Activated T-cell treated with anti-CD3 and anti-CD28 coated beads, Interleukin-2, amount 50 U/mL, for 1 hour (primary cell): ENCODE measurements around the gene PLXNA2.
A peak's percentile ranks its signal among the peaks of the same experiment; 100 is the strongest.

ENCODE experiments used
- DNase-seq: peaks from one replicate; pipeline ENCODE4 v3.0.0-alpha.2; 2020

PLXNA2 gene

DNA sequence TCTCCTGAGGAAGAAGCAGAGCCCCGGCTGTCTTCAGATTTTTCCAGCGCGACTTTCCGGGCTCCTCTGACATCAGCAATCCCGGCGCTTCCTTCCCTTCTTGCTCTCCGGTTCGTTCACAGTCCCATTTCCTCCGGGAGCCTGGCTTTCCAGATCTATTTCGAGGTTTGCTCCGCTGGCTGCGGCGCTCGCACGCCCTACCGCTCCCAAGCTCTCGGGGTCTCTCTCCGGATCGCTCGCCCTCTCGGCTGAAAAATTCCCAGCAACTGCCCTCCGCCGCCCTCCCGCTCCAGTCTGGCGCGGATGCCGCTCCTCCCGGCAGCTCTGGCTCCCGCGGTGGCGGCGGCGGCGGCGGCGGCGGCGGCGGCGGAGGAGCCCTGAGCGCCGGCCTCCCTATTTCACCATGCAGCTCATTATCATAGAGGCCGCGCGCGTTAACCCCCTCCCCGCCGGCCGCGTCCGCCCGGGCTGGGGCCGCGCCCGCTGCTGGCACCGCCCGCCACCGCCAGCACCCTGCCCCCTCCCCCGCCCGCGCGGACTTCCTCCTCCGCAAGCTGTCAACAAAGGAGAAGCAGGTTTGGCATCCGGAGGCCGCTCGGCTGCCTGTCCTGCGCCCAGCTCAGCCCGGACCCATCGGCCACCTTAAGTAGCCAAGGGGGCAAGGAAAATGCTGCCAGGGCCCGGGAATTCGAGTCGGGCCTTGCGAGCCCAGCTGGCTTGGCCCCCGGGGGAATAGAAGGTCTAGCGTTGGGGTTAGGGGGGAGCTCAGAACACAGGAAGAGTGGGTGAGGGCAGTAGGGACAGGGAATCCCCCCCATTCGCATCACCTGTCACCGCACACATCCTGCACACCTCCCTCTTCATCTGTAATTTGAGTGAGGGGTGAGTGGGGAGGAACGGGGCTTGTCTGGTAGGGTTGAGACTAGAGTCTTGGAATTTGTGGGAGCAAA lies at the start of gene PLXNA2:
PLXNA2 (minus strand) TSS at position 418 of the 950 bp plus-strand sequence. CDS start 26,462 bp downstream, outside the sequence.
- peak; percentile 65 for DNase-seq

- DNase-seq = no peak
Observed at GRCh38 chr1:208292908-208293307, 48.7 kb upstream of the PLXNA2 start.

GRCh38 chr1:208291923-208292711 lies 47.9 kb upstream of the PLXNA2 start:
- DNase-seq = no peak

DNA sequence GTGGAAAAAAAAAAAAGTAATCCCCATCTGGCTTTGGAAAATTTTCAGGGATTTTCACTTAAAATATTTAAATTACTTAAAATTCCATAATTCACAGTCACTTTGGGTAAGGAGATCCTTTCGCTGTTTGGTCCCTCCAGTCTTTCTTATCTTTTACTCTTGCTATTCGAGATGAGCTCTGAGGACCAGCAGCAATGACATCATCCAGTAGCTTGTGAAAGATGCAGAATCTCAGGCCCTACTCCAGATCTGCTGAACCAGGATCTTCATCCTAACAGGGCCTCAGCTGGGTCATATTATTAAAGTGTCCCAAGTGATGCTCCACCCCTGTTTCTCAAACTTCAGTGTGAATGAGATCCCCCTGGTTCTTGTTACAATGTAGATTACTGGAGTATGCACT lies 46.9 kb upstream of the PLXNA2 start:
- no peak for DNase-seq

DNA sequence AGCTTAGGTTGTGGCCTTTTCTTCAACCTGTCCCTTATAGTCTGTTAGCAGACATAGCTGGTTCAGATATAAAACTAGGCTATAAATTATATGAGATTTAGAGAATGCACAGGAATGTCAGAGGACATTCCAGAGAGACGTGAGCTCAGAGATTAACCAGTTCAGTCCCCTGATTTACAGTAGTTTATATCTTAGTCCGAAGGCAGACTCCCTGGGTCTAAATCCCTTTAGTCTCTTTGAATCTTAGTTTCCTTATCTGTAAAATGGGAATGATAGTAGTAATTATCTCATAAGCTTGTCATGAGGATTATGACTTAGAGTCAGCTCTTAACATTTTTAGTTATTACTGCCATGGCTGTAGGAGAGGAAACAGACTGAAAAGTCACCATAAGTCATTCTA lies 45.5 kb upstream of the PLXNA2 start:
- DNase-seq = no peak

GRCh38 chr1:208288495-208288894 lies 44.3 kb upstream of the PLXNA2 start:
- no peak for DNase-seq

DNA sequence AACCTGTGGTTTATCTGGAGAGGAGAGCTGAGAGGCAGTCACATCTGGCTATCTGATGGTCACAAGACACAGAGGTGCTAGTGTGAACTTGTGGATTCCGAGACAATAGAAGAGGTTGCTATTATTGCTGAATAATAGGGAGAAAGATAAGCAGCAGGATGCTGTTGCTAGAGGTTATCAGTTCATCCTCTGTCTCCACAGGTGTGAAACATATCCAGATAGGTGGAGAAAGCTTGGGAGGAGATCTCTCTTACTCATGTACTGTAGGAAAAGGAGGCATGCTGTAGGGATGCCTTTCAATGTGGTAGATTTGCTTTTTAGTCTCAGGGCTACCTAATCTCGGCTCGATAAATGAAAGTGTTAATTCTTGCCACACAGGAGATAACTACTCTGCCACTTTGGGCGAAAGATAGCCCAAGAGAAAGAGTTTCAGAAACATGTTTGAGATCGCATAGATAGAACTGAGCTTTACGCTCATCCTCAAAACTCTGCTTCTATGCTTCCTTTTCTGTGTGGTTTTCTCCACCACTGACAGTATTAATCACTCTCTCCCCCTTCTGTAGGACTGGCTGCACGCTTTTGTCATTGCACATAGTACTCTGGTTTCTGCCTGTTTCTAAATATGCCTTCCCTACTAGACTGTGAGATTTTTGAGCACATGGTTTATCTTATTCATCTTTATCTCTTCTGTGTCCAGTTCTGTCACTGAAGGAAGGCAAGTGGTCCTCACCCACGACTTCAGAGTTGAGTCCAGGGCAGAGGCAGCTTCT lies 36.7 kb upstream of the PLXNA2 start:
- no peak for DNase-seq

- no peak for DNase-seq
Observed at GRCh38 chr1:208279826-208280588, 35.8 kb upstream of the PLXNA2 start.

- no peak for DNase-seq
Observed at GRCh38 chr1:208278638-208279037, 34.5 kb upstream of the PLXNA2 start.

- no peak for DNase-seq
Observed at GRCh38 chr1:208276757-208277435, 32.7 kb upstream of the PLXNA2 start.

DNA sequence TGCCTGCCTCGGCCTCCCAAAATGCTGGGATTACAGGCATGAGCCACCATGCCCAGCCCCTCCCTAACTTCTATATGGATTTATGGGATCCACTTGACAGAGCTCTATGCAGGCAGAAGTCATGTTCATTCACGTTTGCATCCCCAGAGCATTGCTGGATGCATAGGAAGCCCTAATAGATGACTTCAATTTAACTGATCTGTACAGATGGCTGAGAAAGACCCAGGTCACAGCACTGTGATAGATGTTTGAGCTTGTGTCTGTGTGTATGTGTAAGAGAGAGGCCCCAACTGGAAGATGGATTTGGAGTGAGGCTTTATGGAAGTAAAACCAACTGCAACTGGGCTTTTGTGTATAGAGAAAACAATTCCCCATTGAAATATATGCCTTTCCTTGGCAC lies 30.9 kb upstream of the PLXNA2 start:
- no peak for DNase-seq

- no peak for DNase-seq
Observed at GRCh38 chr1:208273386-208274017, 29.3 kb upstream of the PLXNA2 start.

DNA sequence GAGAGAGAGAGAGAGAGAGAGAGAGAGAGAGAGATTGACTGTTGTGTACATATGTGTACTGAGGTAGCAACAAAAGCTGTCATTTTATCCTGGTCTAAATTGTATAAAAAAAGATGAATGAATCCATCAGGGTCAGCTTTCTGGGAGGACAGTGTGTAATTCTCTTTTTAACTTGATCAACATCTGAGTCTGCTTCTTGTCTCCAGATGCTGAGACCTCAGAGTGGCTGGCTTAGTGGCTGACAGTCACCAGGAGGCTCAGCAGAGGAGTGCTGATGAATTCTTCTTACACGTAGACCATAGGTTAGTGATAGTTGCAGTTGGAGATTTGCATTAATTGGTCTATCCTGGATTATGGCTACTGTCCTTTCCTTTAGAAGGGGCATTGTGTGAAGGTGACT lies 28.5 kb upstream of the PLXNA2 start:
- DNase-seq = no peak

- no peak for DNase-seq
Observed at GRCh38 chr1:208272311-208272710, 28.1 kb upstream of the PLXNA2 start.

DNA sequence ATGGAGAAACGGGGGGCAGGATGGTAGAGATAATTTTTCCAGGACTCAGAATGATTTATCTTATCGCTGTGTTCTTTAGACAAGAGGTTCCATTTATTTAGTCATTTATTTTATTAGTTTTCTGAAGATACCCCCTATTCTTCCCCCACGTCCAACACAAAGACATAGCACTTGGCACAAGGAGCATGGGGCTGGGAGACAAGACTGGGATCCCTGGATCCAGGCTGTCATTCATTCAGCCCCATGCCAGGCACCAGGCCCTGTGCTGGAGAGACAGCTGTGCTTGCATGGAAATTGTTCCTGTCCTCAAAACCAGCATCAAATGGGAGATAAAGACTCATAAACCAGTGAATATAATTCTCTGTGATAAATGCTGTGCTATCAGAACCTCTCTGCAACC lies 27.1 kb upstream of the PLXNA2 start:
- DNase-seq = no peak

- DNase-seq = no peak
Observed at GRCh38 chr1:208270651-208271141, 26.5 kb upstream of the PLXNA2 start.

DNA sequence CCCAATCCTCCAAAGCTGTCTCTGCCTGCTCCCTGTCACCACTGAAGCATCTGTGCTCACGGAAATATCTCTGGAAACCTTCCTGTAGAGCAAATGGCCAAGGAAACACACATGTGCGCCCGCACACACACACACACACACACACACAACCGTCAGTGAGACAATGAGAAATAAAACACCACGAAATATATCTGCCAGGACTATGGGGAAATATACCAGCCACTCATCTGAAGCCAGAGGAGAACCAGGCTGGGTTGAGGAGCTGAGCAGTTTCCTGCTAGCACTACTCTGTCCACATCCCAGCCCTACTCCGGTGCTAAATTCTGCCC lies 25.1 kb upstream of the PLXNA2 start:
- DNase-seq = no peak

GRCh38 chr1:208268541-208269337 lies 24.6 kb upstream of the PLXNA2 start:
- no peak for DNase-seq

- no peak for DNase-seq
Observed at GRCh38 chr1:208265525-208265924, 21.3 kb upstream of the PLXNA2 start.

DNA sequence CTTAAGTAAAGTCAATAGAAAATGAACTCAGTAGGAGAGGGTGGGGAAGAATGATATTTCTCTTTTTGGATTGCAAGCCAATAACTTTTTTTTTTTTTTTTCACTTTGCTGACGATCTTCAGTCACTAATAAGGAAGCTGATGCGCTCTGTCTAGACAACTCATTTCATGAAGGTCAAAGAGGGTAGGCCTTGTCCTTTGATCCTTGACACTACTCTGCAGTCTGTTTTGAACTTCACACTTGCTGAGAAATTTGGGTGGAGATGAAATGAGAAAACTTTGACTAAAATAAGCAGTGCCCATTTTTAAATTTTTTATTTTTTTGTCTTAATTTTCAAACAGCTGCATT lies 20.9 kb upstream of the PLXNA2 start:
- no peak for DNase-seq
